Liver (tissue), 9 donors: ENCODE data around the gene NTNG1. TPM values are rescaled to one million over a fixed set of nuclear protein-coding genes. Genes with fewer than 3 reads are reported as not detected.

Experiments
- DNase-seq: peaks from one replicate; pipeline ENCODE4 v3.0.0-alpha.2; 2017; ENCODE audit warnings: low spot score
- H3K27ac ChIP-seq, 2 donors: one replicate each; pipeline ENCODE4 v1.7.0; 2013; ENCODE audit warnings: inconsistent platforms in 2 of 2, low read length in 2 of 2, control low read depth in 1 of 2, low read depth in 1 of 2, mild to moderate bottlenecking in 1 of 2
- H3K27me3 ChIP-seq, 4 donors: one replicate each; pipeline versions ENCODE4 v1.6.1 to v1.7.0; 2013; ENCODE audit warnings: low read length in 3 of 4, inconsistent platforms in 1 of 4, mild to moderate bottlenecking in 1 of 4, moderate library complexity in 1 of 4; ENCODE audit not compliant: control insufficient read depth in 4 of 4, insufficient read depth in 4 of 4
- H3K36me3 ChIP-seq, 4 donors: one replicate each; pipeline versions ENCODE4 v1.6.1 to v1.7.0; 2013; ENCODE audit warnings: low read length in 3 of 4, mild to moderate bottlenecking in 3 of 4, low read depth in 1 of 4, moderate library complexity in 1 of 4; ENCODE audit not compliant: control insufficient read depth in 4 of 4, insufficient read depth in 3 of 4
- H3K4me1 ChIP-seq, 4 donors: one replicate each; pipeline versions ENCODE4 v1.6.1 to v1.7.0; 2013; ENCODE audit warnings: low read length in 3 of 4, mild to moderate bottlenecking in 3 of 4, moderate library complexity in 1 of 4; ENCODE audit not compliant: control insufficient read depth in 4 of 4, insufficient read depth in 4 of 4
- H3K4me3 ChIP-seq, 3 donors: one replicate each; pipeline versions ENCODE4 v1.6.1 to v1.7.0; 2013; ENCODE audit warnings: low read length in 3 of 3, control low read depth in 1 of 3, low read depth in 1 of 3, mild to moderate bottlenecking in 1 of 3
- H3K9ac ChIP-seq, 2 donors: one replicate each; pipeline ENCODE4 v1.7.0; 2013; ENCODE audit warnings: low read length in 2 of 2, mild to moderate bottlenecking in 2 of 2, moderate library complexity in 2 of 2, control low read depth in 1 of 2, low read depth in 1 of 2
- H3K9me3 ChIP-seq, 4 donors: one replicate each; pipeline versions ENCODE4 v1.6.1 to v1.7.0; 2013; ENCODE audit warnings: low read length in 3 of 4; ENCODE audit not compliant: control insufficient read depth in 4 of 4
- CTCF ChIP-seq: fragments of 150-350 bp; IDR thresholded peaks from 2 replicates; pipeline ENCODE4 v1.5.1; 2017; ENCODE audit warnings: improper control_type of control experiment, low read depth, low read length; ENCODE audit not compliant: missing input control
- EGR1 ChIP-seq, 2 donors: IDR thresholded peaks; 2 replicates each; pipeline ENCODE4 v1.6.1; 2016 to 2018; ENCODE audit warnings: antibody characterized with exemption in 2 of 2, low read depth in 2 of 2
- FOXA1 ChIP-seq: IDR thresholded peaks from 2 replicates; pipeline ENCODE4 v1.6.1; 2016; ENCODE audit warnings: antibody characterized with exemption
- FOXA2 ChIP-seq: IDR thresholded peaks from 2 replicates; pipeline ENCODE4 v1.6.1; 2016; ENCODE audit warnings: antibody characterized with exemption
- HNF4A ChIP-seq, 2 donors: conservative IDR thresholded peaks; 2 replicates each; pipeline ENCODE4 v1.6.1; 2016; ENCODE audit warnings: antibody characterized with exemption in 2 of 2, mild to moderate bottlenecking in 2 of 2
- HNF4G ChIP-seq: IDR thresholded peaks from 2 replicates; pipeline ENCODE4 v1.6.1; 2016; ENCODE audit warnings: antibody characterized with exemption
- JUND ChIP-seq, 2 donors: IDR thresholded peaks; 2 replicates each; pipeline ENCODE4 v1.6.1; 2016; ENCODE audit warnings: antibody characterized with exemption in 2 of 2
- NR2F2 ChIP-seq: IDR thresholded peaks from 2 replicates; pipeline ENCODE4 v1.6.1; 2016; ENCODE audit warnings: antibody characterized with exemption
- REST ChIP-seq: IDR thresholded peaks from 2 replicates; pipeline ENCODE4 v1.6.1; 2016; ENCODE audit warnings: antibody characterized with exemption, mild to moderate bottlenecking
- RXRA ChIP-seq, 2 donors: IDR thresholded peaks; 2 replicates each; pipeline ENCODE4 v1.6.1; 2017 to 2018; ENCODE audit warnings: antibody characterized with exemption in 2 of 2, mild to moderate bottlenecking in 1 of 2
- SP1 ChIP-seq: IDR thresholded peaks from 2 replicates; pipeline ENCODE4 v1.6.1; 2018; ENCODE audit warnings: antibody characterized with exemption, mild to moderate bottlenecking
- WGBS: extraction: QIAGEN DNeasy Blood & Tissue Kit; methylation state at CpG from one replicate; pipeline ENCODE4 v1.1.7; 2013; 5-methylcytosine and 5-hydroxymethylcytosine counted together
- polyA plus RNA-seq, 2 donors: library from polyadenylated mRNA; stranded (reverse) in 1 of 2; unstranded in 1 of 2; fragments of 200-250 nt in 1 of 2; fragments of >200 nt in 1 of 2; fragmentation: Nextera tagmentation in 1 of 2; extraction: Ambion mirVana in 1 of 2; gene quantifications; one replicate each; pipeline versions ENCODE4 v1.2.1 to v1.2.3, GENCODE V29; 2013 to 2015
- total RNA-seq, 2 donors: library from RNA; depleted of rRNA; stranded (reverse); fragments of >200 nt; gene quantifications; one replicate each; pipeline ENCODE4 v1.2.3, GENCODE V29; 2014
- TF ChIP-seq, protein P1 (sequence below): IDR thresholded peaks from 2 replicates; pipeline ENCODE4 v1.6.1; 2016; ENCODE audit warnings: antibody characterized with exemption
- TF ChIP-seq, protein P2 (sequence below): IDR thresholded peaks from 2 replicates; pipeline ENCODE4 v1.6.1; 2016; ENCODE audit warnings: antibody characterized with exemption
- donor health status: healthy.
- donor health status: healthy.
- donor health status: healthy.
- donor health status: healthy.
- donor health status: healthy.

Gene NTNG1
- total and polyA plus RNA-seq, 4 donors, result under 0.01 TPM; not detected in 2

- Histone ChIP-seq H3K4me3 (no peak overlapping the region), H3K27ac (no peak overlapping the region), H3K9ac (no peak overlapping the region), H3K36me3 (no peaks in the 10 kb centered on the region), H3K9me3 (no peaks in the 10 kb centered on the region), H3K4me1 (no peaks in the 10 kb centered on the region), H3K27me3 (no peaks in the 10 kb centered on the region)
- TF ChIP-seq NR2F2, result no peak
- no peak for TF ChIP-seq FOXA2
- TF ChIP-seq JUND (IDR thresholded peaks at IDR 0.05), result no peak
- no peak for DNase-seq
- WGBS, result 81% methylated on average over 3 of the region's 3 CpGs
Observed at GRCh38 chr1:107339775-107340174, 198.9 kb downstream of the NTNG1 start.

DNA sequence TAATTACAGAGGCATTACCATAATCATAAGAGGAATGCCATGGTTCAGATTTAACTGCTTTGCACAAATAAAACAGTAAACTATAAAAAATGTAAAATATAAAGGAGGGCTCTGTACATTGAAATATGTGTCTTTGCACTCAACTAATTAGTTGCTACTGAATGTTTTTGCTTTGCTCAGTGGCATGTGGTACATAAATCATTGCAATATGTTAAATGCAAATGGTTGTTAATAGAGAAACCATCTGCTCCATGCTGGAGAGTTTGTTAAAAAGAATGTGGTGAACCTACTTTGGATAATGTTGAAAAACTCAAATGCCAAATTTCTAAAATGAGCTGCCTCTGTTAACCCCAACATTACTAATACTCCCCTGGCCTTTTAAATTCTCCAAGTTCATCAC, 201.5 kb downstream of the NTNG1 start:
- no peak for TF ChIP-seq REST
- no peak for TF ChIP-seq HNF4A (conservative IDR thresholded peaks at IDR 0.05)
- TF ChIP-seq, protein P1, sequence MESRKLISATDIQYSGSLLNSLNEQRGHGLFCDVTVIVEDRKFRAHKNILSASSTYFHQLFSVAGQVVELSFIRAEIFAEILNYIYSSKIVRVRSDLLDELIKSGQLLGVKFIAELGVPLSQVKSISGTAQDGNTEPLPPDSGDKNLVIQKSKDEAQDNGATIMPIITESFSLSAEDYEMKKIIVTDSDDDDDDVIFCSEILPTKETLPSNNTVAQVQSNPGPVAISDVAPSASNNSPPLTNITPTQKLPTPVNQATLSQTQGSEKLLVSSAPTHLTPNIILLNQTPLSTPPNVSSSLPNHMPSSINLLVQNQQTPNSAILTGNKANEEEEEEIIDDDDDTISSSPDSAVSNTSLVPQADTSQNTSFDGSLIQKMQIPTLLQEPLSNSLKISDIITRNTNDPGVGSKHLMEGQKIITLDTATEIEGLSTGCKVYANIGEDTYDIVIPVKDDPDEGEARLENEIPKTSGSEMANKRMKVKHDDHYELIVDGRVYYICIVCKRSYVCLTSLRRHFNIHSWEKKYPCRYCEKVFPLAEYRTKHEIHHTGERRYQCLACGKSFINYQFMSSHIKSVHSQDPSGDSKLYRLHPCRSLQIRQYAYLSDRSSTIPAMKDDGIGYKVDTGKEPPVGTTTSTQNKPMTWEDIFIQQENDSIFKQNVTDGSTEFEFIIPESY, result no peak
- TF ChIP-seq, protein P2, sequence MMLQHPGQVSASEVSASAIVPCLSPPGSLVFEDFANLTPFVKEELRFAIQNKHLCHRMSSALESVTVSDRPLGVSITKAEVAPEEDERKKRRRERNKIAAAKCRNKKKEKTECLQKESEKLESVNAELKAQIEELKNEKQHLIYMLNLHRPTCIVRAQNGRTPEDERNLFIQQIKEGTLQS, result no peak
- TF ChIP-seq HNF4G, result no peak
- TF ChIP-seq FOXA2, result no peak
- TF ChIP-seq RXRA (IDR thresholded peaks at IDR 0.05), result no peak
- no peak for TF ChIP-seq SP1
- TF ChIP-seq EGR1 (IDR thresholded peaks at IDR 0.05; ENCODE audit: low read depth in 2 of 2), result no peak
- no peak for TF ChIP-seq CTCF
- no peak for TF ChIP-seq FOXA1
- no peak for DNase-seq
- Histone ChIP-seq H3K27me3 (no peaks in the 10 kb centered on the region), H3K27ac (no peak overlapping the region), H3K4me3 (no peak overlapping the region), H3K9me3 (no peaks in the 10 kb centered on the region), H3K9ac (no peak overlapping the region), H3K4me1 (no peaks in the 10 kb centered on the region), H3K36me3 (no peaks in the 10 kb centered on the region)
